Right forelimb (tissue), 1 donor: ENCODE results near the gene BORCS5.
"Not testable (repeated sequence)": the region's sequence is repeated elsewhere in the genome, so short reads cannot be mapped to it uniquely, and the experiment has no call there.

Source experiments
- DNase-seq: peaks from one replicate; pipeline ENCODE4 v3.0.0-alpha.2; 2018

The BORCS5 gene

DNA sequence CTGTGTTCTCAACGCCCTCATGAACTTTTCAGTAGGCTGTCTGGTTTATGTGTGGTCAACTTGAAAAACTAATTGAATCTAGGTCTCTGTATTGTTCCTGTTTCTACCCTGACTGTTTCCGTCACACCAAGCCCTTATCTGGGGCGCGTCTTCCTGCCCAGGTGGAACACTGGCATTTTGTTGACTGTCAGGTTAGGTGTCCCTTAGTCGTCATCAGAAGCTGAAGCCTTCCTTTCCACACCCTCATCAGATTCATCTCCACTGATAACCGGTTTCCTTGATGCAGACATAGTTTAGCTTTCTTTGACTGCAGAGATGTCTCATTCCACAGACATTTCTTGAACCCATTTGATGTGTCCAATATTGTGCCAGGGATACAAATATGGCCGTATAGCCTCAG lies 109.3 kb downstream of the BORCS5 start:
- no peak for DNase-seq

DNA sequence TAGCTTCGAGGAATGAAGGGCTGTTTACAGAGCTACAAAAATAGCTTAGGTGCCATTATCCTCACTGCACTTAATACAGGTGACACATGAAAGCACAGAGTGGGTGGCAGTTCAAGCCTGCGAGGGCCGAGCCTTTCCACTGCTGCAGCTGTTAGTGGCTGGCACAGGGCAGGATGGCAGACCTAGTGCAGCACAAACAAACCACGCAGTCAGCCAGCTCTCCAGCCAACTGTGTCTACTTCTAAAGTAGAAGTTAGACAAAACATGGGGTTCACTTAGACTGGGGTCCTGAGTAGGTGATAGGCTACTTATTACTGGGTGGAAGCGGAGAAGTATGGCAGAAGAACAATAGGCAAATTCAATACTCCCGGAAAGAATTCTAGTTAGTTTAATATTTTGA lies 110.4 kb downstream of the BORCS5 start:
- no peak for DNase-seq

DNA sequence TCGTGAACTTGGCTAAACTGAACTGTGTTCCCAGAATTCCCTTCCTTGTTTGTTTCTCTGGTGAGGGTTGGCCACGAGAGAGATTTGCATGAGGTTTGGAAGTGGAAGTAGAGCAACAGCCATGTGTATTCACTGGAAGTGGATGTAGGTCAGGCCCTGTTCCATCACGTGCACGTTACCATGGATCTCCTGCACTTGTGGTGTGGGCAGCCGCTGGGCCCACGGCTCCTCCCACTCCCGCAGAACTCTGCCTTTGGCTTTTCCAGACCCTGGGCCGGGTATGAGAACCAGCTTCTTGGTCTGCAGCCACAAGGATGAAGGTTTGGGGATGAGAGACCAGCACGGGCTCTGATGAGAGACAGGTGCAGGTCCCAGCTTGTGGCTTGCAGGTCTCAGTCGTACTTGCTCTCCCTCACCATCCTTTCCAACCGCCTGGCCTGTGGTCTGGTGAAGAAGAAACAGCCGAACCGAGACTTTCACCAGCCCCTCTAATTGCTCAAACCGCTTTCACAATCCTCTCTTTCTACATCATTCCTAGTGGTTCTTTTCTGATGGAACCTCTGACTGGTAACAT lies 110.9 kb downstream of the BORCS5 start:
- no peak for DNase-seq

DNA sequence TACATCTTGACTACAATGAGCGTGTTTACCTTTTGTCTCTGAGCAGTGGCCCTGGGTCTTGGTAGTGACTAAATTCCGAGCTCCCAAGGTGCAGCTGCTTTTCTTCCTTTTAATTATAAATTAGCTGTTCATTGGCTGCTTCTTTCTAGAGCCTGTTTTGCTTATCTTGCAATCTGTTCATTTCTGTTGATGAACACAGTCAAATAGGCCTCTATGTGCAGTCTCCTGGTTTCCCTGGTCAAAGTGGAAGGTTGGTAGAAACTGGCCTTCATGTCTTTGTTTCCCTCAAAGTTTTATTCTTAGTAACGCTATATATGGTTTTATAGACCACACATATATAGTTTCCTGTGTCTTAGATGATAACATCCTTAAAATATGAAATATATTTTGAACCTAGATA lies 111.7 kb downstream of the BORCS5 start:
- DNase-seq: no peak

DNA sequence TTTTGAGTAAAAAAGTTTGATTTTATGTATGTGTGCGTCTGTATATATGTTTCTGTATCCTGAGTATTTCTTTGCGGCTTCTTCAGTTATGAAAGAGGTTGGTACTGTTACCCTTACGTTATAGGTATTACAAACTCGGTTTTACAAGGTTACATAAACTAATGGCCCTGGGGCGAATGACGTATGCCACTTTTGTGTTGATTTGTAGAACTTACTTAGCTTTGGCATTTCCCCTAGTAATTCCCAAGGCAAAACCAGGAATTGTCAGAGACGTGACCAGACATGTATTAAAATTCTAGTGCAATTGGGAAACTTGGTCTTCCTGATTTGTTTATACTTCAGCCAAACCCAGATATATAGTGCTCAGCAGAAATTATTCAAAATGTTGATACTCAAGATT lies 112.5 kb downstream of the BORCS5 start:
- DNase-seq: no peak

DNA sequence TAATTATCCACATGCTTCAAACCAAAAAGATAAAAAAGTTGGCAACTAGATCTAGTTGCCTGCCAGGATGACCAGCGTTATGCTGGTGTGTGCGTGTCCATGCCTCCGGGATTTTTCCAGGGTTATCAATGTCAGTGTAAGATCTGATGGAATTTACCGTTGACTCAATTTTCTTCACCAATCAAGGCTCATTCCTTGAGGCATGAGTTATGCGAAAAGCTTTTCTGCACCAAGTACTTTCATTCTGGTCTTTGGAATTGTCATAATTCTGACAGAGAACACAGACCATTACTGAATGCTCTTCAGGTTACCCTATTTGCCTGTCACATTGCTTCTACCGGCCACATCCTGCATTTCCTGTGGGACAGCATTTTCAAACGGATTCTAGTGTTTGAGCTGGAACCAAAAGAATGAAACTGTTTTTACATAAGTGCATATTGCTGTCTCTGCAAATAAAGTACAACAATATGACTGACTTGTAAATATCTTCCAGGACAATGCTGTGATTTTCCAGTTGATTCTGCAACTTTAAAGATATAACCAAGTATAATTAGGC lies 114.0 kb downstream of the BORCS5 start:
- no peak for DNase-seq

DNA sequence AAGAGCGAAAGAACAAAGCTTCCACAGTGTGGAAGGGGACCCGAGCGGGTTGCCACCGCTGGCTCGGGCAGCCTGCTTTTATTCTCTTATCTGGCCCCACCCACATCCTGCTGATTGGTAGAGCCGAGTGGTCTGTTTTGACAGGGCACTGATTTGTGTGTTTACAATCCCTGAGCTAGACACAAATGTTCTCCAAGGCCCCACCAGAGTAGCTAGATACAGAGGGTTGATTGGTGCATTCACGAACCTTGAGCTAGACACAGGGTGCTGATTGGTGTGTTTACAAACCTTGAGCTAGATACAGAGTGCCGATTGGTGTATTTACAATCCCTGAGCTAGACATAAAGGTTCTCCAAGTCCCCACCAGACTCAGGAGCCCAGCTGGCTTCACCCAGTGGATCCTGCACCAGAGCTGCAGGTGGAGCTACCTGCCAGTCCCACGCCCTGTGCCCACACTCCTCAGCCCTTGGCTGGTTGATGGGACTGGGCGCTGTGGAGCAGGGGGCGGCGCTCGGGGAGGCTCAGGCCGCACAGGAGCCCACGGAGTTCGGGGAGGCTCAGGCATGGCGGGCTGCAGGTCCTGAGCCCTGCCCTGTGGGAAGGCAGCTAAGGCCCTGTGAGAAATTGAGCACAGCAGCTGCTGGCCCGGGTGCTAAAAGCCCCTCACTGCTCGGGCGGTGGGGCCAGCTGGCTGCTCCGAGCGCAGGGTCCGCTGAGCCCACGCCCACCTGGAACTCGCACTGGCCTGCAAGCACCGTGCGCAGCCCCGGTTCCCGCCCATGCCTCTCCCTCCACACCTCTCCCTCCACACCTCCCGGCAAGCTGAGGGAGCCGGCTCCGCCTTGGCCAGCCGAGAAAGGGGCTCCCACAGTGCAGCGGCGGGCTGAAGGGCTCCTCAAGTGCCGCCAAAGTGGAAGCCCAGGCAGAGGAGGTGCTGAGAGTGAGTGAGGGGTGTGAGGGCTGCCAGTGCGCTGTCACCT lies 115.4 kb downstream of the BORCS5 start:
- DNase-seq: not testable (repeated sequence)

DNA sequence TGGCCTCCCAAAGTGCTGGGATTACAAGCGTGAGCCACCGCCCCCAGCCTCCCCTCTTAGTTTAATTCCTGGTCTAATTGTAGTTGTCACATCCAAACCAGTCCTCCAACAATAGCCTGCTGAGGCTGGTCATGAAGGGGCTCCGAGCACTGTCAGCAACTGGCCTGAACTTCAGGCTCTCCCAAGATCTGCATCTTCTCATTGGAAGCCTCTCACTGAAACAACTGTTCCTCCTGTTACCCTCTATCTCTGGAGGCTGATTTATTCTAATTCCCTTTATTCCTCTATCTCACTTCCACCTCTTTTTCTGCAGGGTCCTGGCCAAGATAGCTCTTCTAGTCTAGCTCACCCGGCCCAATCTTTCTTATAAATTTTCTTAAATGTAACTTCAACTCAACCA lies 116.3 kb downstream of the BORCS5 start:
- no peak for DNase-seq

DNA sequence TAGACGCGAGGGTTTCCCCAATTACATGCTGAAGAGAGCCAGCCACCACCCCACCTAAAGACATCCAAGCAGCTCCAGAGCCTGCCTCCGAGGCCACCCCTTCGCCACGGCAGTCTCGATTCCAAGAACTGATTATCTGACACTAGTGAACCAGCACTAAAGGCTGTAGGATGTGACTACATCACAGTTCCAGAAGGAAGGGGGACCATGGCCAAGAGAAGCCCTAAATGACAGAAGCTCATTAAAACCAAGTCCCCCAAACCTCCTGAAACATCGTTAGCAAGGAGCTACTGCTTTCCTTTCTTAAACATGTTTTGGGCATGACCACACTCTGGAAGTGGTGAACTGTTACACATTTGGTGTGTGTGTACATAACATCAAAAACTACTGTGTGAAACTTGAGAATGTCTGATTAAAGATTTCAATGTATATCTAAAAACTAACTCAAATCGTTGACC lies 117.6 kb downstream of the BORCS5 start:
- no peak for DNase-seq

DNA sequence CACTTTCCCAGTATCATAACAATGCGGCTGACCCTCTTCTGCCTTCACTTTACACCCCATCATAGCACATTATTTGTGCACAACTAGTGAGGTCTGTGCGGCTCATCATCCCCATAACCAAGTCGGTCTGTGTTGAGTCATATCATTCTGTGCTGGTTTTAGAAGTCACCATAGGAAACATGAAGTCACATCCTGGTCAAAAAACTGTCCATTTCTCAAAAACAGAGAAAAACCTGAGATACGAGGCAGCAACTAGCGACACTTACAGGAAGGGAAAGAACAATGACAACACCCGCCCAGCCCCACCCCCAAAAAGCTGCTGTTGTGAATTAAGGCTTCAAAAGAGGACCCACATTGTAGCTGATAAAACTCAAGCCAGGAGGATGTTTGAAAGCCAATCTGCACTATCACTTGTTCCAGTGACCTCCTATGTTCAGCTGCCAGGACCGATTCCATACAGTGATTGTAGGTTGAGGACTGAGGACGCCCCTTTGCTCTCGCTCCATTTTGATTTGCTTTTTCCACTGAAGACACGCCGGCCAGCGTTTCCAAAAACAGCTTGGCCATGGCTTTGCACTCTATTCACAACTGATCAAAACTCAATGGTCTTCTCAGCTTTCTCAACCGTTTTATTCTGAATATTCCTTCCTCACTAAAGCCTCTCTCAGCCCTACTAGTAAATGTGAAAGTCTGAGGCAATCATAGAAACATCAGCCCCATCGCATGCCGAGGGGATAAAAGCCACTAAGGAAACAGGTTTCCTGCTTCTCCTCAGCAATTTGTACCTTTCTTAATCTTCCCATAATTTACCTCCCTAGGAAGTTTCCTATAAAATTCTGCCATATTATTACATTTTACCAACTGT lies 118.3 kb downstream of the BORCS5 start:
- DNase-seq: no peak

DNA sequence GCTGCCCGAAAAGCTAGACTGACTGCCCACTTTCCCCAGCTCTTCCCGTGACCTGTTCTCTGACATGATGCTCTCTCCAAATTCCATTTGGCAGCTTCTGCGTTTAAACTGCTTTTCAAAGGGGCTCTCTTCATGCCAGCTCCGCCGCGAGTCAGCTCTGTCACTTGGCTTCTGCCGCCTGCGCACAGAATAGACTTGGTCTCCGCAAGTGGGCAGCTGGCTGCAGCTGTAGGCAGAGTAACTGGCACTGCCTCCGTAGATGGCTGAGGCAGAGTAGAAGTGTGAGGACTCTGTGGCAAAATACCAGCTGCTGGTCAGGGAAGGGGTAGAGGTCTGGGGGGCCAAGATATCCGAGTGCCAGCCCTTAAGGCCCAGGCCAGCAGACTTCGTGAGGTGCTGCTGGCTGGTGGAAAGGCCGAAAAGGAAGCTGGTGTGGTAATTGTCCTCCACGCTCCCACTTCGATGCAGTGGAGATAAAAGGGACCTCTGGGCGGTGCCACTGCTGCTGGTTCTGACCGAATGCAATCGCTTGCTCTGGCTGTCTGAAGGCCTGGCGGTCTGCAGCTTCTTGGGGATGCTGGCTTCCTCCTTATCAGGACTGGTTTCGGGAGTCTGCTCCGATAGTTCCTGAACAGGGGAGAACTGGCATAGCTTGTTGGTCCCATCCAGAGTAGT lies 120.1 kb downstream of the BORCS5 start:
- peak; percentile 65 for DNase-seq

DNA sequence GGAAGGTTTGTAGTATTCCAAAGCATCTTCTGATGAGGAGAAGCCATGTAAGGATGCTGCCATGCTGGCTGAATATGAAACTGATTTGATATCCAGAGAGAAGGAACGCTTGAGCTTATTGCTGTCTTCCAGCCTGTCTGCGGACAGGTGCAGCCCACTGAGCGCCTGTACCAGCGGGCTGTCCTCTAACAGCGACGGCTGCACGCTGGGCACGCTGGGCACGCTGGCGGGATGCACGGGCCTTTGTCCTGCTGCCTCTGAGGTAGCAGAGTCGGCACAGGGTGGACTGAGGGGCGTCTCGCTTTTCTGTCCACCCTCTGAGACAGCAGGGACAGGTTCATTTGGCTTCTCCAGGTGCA lies 120.6 kb downstream of the BORCS5 start:
- DNase-seq: no peak

DNA sequence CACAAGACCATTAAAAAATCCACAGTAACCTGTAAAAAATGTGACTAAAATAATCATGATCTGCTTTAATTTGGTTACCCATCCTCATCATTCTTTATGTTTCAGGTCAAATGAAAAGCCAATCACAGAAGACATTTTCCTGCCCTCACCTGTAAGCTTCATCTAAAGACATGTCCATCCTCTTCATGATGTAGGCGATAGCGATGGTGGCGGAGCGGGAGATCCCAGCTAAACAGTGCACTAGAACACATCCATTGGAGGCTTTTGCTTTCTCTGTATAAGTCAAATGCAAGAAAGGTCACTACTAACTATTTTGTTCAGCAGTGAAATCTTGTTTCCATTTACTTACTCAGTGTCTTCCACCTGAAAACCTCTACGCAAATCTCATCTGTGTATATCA lies 123.2 kb downstream of the BORCS5 start:
- DNase-seq: no peak

DNA sequence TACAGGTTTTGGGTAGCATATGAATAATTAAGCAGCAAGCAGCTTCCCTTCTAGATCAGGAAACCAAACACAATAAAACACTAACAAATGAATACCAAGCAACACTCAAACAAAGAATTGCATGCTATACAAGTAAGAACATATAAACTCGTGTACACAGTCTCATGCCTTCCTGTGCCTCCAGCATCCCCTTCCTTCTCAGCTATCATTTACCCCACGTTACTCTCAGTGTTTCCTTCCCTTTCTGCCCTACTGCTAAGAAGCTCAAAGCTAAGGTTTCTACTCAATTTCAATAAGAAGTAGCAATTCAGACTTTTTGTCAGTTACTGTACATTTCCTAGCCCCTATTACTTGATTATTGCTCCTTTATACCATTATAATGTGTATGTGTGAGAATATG lies 124.8 kb downstream of the BORCS5 start:
- no peak for DNase-seq

DNA sequence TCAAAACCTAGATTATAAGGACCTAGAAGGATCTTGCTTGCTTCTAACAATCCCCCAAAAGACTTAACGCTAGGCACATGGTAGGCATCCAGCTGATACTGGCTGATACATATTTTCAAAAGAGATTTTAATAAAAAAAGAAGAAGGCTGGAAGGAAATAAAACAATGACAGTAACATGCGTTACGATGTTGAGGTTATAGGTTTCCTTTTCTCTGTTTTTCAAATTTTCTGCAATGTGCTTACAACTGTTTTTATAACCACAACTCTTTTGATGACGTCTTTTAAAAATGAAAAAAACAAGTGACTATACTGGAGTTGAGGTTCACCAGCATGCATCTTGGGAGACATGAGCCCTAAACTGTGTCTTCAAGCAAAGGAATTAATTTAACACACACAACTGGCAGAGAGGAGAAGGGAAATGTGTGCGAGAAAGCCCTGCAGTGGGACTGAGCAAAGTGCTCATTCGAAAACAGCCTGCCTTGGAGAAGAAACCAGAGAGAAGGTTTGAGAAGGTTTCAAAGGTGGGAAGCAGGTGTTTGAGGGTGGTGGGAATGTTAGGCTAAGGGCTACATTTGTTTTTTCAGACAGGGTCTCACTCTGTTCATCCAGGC lies 125.4 kb downstream of the BORCS5 start:
- no peak for DNase-seq

DNA sequence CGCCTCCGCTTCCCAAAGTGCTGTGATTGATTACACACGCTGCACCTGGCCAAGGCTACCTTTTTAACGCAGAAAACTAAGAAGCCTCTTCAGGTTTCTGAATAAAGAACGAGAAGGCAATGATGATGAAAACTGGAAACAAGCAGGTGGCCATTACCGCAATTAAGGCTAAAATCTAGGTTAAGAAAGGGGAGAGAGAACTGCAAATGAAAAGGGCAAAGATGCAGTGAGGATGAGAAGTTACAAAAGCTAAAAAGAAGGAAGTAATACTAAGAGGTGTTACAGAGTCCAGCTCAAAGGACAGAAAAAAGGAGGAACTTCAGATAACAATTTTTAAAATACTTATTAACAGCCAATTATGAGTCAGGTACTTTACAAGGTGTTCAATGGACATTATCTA lies 126.1 kb downstream of the BORCS5 start:
- DNase-seq: no peak

DNA sequence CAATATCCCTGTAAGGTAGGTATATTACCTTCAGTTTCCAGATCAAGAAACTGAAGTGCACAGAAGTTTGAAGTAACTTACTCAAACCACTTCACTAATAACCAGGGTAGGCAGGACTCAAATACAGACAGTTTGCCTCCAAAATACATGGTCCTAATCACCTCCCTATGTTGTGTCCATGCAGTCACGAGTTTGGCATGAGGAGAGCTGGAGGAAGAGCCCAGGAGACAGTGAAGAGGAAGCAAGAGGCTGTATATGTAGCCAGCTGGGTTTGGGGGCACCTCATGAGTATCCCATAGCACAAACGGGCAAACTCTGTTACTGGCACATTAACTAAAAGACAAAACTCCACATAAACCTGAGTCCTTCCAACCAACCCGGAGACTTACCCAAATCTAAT lies 126.6 kb downstream of the BORCS5 start:
- no peak for DNase-seq

DNA sequence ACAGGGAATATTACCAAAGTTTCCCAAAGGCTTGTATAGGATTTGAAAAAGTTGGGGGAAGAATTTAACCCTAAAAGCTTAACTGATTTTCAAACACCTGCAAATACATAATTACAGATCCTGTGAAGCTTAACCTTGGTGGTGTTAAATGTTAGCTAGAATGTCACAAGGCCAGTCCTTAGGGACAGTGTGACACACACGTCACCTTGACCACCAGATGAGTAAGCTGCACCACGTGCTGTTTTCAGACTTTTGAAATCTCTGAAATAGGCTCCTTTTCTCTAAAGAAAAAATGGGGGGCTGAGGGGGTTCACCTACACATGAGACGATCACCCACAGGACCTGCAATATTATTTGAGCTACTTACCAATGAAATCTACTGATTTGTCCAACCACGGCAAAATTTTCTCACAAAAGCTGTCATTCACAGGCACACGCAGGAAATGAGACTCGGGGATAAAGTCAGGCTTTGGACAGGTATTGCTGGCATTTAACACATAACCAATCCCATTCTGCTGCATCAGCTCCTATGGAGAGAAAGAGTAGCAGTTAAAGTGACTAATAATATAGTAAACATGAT lies 129.9 kb downstream of the BORCS5 start:
- no peak for DNase-seq

DNA sequence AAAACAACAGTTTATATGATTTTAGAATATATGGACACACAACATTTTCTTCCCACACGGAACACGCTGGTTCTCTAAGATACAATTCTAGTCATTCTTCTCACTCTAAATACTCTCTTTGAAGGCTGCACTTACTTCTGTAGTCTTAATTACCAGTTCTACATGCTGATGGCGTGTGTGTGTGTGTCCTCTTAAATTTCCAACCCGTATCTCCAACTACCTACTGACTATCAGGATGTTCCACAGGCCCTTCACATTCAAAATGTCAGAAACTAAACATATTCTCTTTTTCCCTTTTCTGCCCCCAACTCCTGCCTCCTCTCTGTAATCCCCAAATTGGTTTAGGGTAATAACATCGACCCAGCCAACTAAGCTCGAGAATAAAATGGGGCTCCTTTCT lies 130.6 kb downstream of the BORCS5 start:
- no peak for DNase-seq

DNA sequence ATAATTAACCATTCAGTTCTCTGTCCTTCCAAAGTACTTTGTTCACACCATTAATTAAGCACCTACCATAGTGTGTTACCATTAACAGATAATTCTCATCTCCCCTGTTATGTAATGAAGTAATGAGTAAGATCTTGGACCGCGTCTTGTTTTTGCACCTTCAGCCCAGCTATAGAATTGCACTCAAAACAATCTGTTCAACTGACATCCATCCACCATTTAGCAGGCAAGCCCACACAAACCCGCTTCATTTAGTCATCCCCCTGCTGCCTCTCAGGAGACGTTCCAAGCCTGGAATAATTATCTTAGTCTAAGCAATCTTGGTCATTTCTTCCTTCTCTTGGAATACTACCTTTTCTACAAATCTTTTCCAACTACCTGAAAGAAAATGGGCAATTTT lies 131.4 kb downstream of the BORCS5 start:
- no peak for DNase-seq

DNA sequence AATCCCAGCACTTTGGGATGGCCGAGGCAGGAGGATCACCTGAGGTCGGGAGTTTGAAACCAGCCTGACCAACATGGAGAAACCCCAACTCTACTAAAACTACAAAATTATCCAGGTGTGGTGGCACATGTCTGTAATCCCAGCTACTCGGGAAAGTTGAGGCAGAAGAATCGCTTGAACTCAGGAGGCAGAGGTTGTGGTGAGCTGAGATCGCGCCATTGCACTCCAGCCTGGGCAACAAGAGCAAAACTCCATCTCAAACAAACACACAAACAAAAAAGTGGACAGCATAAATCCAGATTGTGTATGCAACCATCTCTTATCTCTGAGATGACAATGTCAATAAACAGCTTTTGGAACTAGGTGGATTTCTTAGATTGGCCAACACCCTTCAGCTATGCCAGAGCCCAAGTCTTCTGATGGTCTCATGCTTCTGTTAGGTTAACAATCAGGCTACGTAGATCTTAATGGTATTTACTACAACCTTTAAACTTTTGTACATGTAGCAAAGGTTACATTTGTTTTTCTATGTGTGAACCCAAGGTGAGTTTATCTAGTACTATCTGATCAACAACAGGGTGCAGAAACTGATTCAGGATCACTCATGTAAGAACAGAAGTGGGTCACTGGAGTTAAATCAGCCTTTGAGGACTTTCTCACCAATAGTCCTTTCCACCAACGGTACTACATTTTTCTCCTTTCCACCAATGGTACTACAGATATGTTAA lies 132.1 kb downstream of the BORCS5 start:
- DNase-seq: no peak
